PFSK-1 (cell line): ENCODE data around the gene BNIPL.

Source experiments
- TAF1 ChIP-seq: IDR thresholded peaks from 2 replicates; pipeline ENCODE4 v1.6.1; 2012; ENCODE audit warnings: low read length, control low read depth, borderline replicate concordance; ENCODE audit not compliant: insufficient read depth
- TF ChIP-seq, protein P1 (sequence below), 2 experiments: IDR thresholded peaks; 2 replicates each; pipeline versions ENCODE4 v1.6.1 to v1.8.0; 2011 to 2012; ENCODE audit warnings: low read depth in 2 of 2, low read length in 2 of 2, control low read depth in 1 of 2, inconsistent platforms in 1 of 2, mild to moderate bottlenecking in 1 of 2, moderate library complexity in 1 of 2; ENCODE audit not compliant: insufficient read depth in 1 of 2

GRCh38 chr1:151058692-151059091 lies 22.3 kb downstream of the BNIPL start:
- TF ChIP-seq, protein P1, sequence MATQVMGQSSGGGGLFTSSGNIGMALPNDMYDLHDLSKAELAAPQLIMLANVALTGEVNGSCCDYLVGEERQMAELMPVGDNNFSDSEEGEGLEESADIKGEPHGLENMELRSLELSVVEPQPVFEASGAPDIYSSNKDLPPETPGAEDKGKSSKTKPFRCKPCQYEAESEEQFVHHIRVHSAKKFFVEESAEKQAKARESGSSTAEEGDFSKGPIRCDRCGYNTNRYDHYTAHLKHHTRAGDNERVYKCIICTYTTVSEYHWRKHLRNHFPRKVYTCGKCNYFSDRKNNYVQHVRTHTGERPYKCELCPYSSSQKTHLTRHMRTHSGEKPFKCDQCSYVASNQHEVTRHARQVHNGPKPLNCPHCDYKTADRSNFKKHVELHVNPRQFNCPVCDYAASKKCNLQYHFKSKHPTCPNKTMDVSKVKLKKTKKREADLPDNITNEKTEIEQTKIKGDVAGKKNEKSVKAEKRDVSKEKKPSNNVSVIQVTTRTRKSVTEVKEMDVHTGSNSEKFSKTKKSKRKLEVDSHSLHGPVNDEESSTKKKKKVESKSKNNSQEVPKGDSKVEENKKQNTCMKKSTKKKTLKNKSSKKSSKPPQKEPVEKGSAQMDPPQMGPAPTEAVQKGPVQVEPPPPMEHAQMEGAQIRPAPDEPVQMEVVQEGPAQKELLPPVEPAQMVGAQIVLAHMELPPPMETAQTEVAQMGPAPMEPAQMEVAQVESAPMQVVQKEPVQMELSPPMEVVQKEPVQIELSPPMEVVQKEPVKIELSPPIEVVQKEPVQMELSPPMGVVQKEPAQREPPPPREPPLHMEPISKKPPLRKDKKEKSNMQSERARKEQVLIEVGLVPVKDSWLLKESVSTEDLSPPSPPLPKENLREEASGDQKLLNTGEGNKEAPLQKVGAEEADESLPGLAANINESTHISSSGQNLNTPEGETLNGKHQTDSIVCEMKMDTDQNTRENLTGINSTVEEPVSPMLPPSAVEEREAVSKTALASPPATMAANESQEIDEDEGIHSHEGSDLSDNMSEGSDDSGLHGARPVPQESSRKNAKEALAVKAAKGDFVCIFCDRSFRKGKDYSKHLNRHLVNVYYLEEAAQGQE (IDR thresholded peaks at IDR 0.05; ENCODE audit: insufficient read depth in 1 of 2, low read depth in 2 of 2, low read length in 2 of 2): no peak
- no peak for TF ChIP-seq TAF1
